Karpas-422 (cell line): ENCODE results near the gene LRRC27. TPM values are rescaled to one million over a fixed set of nuclear protein-coding genes. Genes with fewer than 3 reads are reported as not detected.

ENCODE experiments used
- DNase-seq: peaks from one replicate; pipeline ENCODE4 v3.0.0-alpha.2; 2015
- H2AFZ ChIP-seq: fragments of 200-600 bp; sonication (generic); 2 replicates; pipeline ENCODE4 v1.6.1; 2014; ENCODE audit warnings: antibody characterized with exemption, low read length, mixed read lengths
- H3K27ac ChIP-seq: fragments of 200-600 bp; sonication (generic); 2 replicates; pipeline ENCODE4 v1.5.1; 2014; ENCODE audit warnings: mild to moderate bottlenecking, low read length, moderate library complexity
- H3K27me3 ChIP-seq: fragments of 200-600 bp; sonication (generic); 2 replicates; pipeline ENCODE4 v1.6.1; 2014; ENCODE audit warnings: low read length, mixed read lengths
- H3K36me3 ChIP-seq: fragments of 200-600 bp; sonication (generic); 2 replicates; pipeline ENCODE4 v1.6.1; 2014; ENCODE audit warnings: low read length, mixed read lengths; ENCODE audit not compliant: insufficient read depth
- H3K4me1 ChIP-seq: fragments of 200-600 bp; sonication (generic); 2 replicates; pipeline ENCODE4 v1.6.1; 2014; ENCODE audit warnings: mild to moderate bottlenecking, low read length, mixed read lengths
- H3K4me2 ChIP-seq: fragments of 200-600 bp; sonication (generic); 2 replicates; pipeline ENCODE4 v1.6.1; 2014; ENCODE audit warnings: low read length, low read depth, mild to moderate bottlenecking; ENCODE audit not compliant: poor library complexity, severe bottlenecking
- H3K4me3 ChIP-seq: fragments of 200-600 bp; sonication (generic); 2 replicates; pipeline ENCODE4 v1.5.1; 2014; ENCODE audit warnings: mild to moderate bottlenecking, antibody characterized with exemption, low read length, mixed read lengths
- H3K79me2 ChIP-seq: fragments of 200-600 bp; sonication (generic); 2 replicates; pipeline ENCODE4 v1.6.1; 2014; ENCODE audit warnings: mild to moderate bottlenecking, low read length, mixed read lengths
- H3K9ac ChIP-seq: fragments of 200-600 bp; sonication (generic); 2 replicates; pipeline ENCODE4 v1.6.0; 2014; ENCODE audit warnings: low read length
- H3K9me2 ChIP-seq: fragments of 200-600 bp; sonication (generic), shearing (Covaris generic); replicated peaks from 2 replicates; pipeline ENCODE4 v1.6.0; 2014; ENCODE audit warnings: mild to moderate bottlenecking, low read length, moderate library complexity; ENCODE audit not compliant: insufficient read depth
- H3K9me3 ChIP-seq: fragments of 300-700, 200-600 bp; sonication (generic); 2 replicates; pipeline ENCODE4 v1.6.1; 2014; ENCODE audit warnings: low read length, mixed read lengths
- H4K20me1 ChIP-seq: fragments of 200-600 bp; sonication (generic); 2 replicates; pipeline ENCODE4 v1.6.1; 2014; ENCODE audit warnings: mild to moderate bottlenecking, antibody characterized with exemption, low read length, low read depth; ENCODE audit not compliant: insufficient read depth
- total RNA-seq: library from RNA; depleted of rRNA; stranded (reverse); fragments of >200 nt; shearing (Covaris generic); gene quantifications from 2 replicates; pipeline ENCODE4 v1.2.3, GENCODE V29; 2014; ENCODE audit warnings: low replicate concordance

The LRRC27 gene
- total RNA-seq, 1 experiment from 2014 or later: 2.2 TPM

DNA sequence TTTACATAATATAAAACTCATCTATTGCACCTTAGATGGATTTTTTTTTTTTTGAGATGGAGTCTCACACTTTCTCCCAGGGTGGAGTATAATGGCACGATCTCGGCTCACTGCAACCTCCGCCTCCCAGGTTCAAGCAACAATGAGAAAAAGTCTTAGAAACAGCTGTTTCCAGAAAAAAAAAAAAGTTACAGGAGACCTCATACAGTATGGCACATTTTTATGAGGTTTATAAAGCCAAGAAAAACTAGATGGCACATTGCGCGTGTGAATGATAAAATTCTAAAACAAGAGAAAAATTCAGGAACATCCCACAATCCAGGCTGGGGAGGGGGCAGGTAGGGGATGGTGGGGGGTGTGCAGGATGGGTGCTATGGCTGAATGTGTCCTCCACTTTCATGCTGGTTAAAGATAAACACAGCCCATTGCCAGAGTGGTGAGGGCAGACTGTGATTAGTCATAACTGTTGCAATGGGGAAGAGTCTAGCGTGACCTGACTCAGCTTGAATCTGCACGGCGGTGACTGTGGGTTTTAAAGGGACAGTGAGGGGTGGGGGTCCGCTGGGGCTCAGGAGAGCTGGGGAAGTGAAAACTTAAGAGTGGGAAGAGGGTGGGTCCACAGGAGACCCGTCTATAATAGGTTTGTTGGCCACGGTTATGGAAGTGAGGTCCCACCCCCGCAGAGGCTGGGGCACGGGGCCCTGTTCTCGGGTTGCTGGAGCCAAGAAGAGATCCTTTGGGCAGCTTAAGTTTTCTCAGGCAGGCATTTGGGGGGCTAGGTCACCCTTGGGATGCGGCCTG, 11.9 kb upstream of the LRRC27 start:
- H3K36me3 ChIP-seq: no peaks in the 10 kb centered on the region
- DNase-seq: no peak
- H3K27ac ChIP-seq: no peak overlapping the region
- H3K9me2 ChIP-seq: no peaks in the 10 kb centered on the region
- no peak overlapping the region for H3K4me2 ChIP-seq
- no peaks in the 10 kb centered on the region for H3K79me2 ChIP-seq
- no peaks in the 10 kb centered on the region for H3K27me3 ChIP-seq
- H3K9me3 ChIP-seq: no peaks in the 10 kb centered on the region
- H3K9ac ChIP-seq: no peak overlapping the region
- H4K20me1 ChIP-seq: peaks cover 5% of the 10 kb centered on the region; the same call in 1 of the 2 replicates
- no peak overlapping the region for H2AFZ ChIP-seq
- no peaks in the 10 kb centered on the region for H3K4me1 ChIP-seq
- no peak overlapping the region for H3K4me3 ChIP-seq

DNA sequence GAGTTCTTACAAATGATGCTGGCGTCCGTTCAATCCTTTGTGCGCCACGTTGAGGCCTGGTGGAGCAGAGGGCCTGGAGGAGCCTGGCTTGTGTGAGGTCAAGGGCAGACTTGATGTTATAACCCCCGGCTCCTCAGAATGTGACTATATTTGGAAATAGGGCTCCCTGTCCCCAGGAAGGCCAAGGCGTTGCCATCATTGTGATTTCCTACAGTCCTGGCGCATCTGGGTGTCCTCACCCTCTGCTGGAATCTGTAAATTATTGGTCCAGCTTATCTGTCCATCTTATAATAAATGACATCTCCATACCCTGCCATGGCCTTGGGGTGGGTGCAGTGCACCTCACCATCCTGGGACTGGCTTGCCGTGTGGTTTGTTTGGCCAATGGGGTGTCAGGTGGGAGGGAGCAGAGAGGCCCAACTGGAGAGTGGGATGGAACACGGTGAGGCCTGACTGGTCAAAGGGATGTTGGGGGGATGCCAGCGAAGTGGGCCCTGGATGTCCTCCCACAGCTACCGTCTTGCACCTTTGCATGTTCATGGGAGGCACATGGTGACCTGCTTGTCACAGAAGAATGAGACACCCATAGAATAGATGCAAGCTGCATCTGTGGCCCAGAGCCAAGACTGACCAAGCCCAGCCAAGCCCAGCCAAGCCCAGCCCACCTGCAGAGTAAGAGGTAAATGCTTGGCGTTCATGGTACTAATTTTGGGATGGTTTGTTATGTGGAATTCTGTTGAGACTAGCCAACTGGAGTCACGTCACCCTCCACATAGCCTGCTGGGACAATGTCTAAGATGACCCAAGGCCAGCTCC, 11.1 kb upstream of the LRRC27 start:
- no peak overlapping the region for H2AFZ ChIP-seq
- no peak for DNase-seq
- no peaks in the 10 kb centered on the region for H3K9me3 ChIP-seq
- H3K9me2 ChIP-seq: no peaks in the 10 kb centered on the region
- no peaks in the 10 kb centered on the region for H3K27me3 ChIP-seq
- H3K9ac ChIP-seq: no peak overlapping the region
- no peak overlapping the region for H3K4me3 ChIP-seq
- H3K79me2 ChIP-seq: no peaks in the 10 kb centered on the region
- no peak overlapping the region for H3K27ac ChIP-seq
- H3K36me3 ChIP-seq: no peaks in the 10 kb centered on the region
- no peaks in the 10 kb centered on the region for H3K4me1 ChIP-seq
- peaks cover 5% of the 10 kb centered on the region; the same call in 1 of the 2 replicates for H4K20me1 ChIP-seq
- H3K4me2 ChIP-seq: no peak overlapping the region

DNA sequence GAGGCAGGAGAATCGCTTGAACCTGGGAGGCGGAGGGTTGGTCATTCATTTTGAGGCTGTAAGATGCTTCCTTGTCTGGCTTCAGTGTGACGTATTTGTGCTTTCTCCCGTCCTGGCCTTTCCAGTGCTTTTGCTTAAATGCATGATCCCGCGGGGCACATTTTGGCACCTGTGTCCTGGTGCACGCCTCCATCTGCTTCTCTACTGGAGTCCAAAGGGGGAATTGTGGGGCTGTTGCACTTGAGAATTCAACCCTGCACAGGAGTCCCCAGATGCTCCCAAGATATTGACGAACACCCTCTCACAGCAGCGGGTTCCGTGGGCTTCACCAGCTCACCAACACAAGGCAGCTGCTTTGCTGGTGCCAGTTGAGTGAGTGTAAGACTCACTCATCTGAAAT, 10.3 kb upstream of the LRRC27 start:
- H3K27me3 ChIP-seq: no peaks in the 10 kb centered on the region
- peaks cover 5% of the 10 kb centered on the region; the same call in 1 of the 2 replicates for H4K20me1 ChIP-seq
- H2AFZ ChIP-seq: no peak overlapping the region
- DNase-seq: no peak
- no peak overlapping the region for H3K4me2 ChIP-seq
- H3K4me3 ChIP-seq: no peak overlapping the region
- no peaks in the 10 kb centered on the region for H3K9me2 ChIP-seq
- H3K36me3 ChIP-seq: no peaks in the 10 kb centered on the region
- H3K9ac ChIP-seq: no peak overlapping the region
- no peak overlapping the region for H3K27ac ChIP-seq
- H3K4me1 ChIP-seq: no peaks in the 10 kb centered on the region
- H3K9me3 ChIP-seq: no peaks in the 10 kb centered on the region
- H3K79me2 ChIP-seq: no peaks in the 10 kb centered on the region

DNA sequence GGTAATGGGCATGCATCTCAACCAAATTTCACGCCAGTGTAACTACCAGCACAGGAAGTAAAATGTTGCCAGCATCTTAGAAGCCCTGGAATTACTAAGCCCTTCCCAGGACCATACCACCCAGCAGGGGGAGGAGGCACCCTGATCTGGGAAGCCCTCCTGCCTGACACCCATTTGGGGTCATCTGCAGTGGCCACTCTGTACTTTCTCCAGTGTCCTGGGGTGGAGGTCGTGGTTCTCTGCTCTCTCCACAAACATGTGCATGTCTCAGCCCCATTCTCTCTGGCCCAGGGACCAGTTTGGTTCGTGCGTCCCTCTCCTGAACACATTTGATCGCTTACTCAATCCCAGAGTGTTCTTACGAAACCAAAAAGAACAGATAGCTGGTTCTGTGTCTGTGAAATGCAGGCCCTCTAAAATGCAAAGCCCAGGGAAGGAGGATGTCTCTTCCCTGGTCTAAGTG, 9.4 kb upstream of the LRRC27 start:
- H3K27ac ChIP-seq: no peak overlapping the region
- no peak overlapping the region for H3K9ac ChIP-seq
- peaks cover 5% of the 10 kb centered on the region; the same call in 1 of the 2 replicates for H4K20me1 ChIP-seq
- no peaks in the 10 kb centered on the region for H3K4me1 ChIP-seq
- H2AFZ ChIP-seq: no peak overlapping the region
- no peak for DNase-seq
- no peaks in the 10 kb centered on the region for H3K36me3 ChIP-seq
- no peaks in the 10 kb centered on the region for H3K9me2 ChIP-seq
- H3K79me2 ChIP-seq: no peaks in the 10 kb centered on the region
- no peak overlapping the region for H3K4me2 ChIP-seq
- H3K4me3 ChIP-seq: no peak overlapping the region
- H3K9me3 ChIP-seq: no peaks in the 10 kb centered on the region
- no peaks in the 10 kb centered on the region for H3K27me3 ChIP-seq

DNA sequence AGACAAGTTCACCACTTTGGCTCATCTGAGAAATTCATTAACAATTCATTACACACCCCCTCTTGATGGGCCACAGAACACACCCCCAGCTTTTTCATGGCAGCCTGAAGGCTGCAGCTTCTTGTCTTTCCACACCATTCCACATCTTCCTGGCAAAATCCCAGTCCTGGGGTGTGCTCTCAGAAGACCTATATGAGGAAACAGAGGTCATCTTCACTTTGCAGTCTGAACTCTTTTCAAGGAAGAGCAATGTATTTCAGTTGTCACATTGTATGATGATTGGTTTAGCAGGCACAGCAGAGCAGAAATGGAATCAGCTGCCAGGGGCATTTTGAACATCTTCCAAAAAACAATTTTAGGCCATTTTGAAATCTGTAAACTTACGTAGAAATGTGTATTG, 7.8 kb upstream of the LRRC27 start:
- H2AFZ ChIP-seq: no peak overlapping the region
- H3K27me3 ChIP-seq: no peaks in the 10 kb centered on the region
- H3K9me2 ChIP-seq: no peaks in the 10 kb centered on the region
- DNase-seq: no peak
- no peak overlapping the region for H3K4me2 ChIP-seq
- H3K4me3 ChIP-seq: no peak overlapping the region
- no peak overlapping the region for H3K27ac ChIP-seq
- peaks cover 5% of the 10 kb centered on the region; the same call in 1 of the 2 replicates for H4K20me1 ChIP-seq
- no peaks in the 10 kb centered on the region for H3K9me3 ChIP-seq
- H3K79me2 ChIP-seq: peaks cover 2% of the 10 kb centered on the region; the same call in 1 of the 2 replicates
- H3K9ac ChIP-seq: no peak overlapping the region
- no peaks in the 10 kb centered on the region for H3K36me3 ChIP-seq
- no peaks in the 10 kb centered on the region for H3K4me1 ChIP-seq

DNA sequence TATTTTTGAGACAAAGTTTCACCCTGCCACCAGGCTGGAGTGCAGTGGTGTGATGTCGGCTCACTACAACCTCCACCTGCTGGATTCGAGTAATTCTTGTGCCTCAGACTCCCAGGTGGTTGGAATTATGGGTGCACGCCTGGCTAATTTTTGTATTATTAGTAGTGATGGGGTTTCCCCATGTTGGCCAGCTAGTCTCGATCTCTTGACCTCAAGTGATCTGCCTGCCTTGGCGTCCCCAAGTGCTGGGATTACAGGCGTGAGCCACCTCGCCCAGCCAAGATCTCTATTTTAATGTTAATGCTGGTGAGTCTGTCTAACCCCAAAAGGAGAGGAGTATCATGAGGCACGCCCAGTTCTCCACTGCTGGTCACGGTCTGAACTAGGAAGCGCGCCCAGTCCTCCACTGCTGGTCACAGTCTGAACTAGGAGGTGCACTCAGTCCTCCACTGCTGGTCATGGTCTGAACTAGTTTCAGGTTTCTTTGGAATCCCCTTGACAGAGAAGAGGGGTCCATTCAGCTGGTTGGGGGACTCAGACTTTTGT, 5.6 kb upstream of the LRRC27 start:
- Histone ChIP-seq H3K79me2 (peaks cover 23% of the 10 kb centered on the region), H4K20me1 (peaks cover 12% of the 10 kb centered on the region; the same call in 1 of the 2 replicates), H3K9me2 (no peaks in the 10 kb centered on the region), H3K27ac (no peak overlapping the region), H3K9me3 (no peaks in the 10 kb centered on the region), H2AFZ (no peak overlapping the region), H3K4me2 (no peak overlapping the region), H3K4me1 (peaks cover 19% of the 10 kb centered on the region), H3K9ac (no peak overlapping the region), H3K36me3 (no peaks in the 10 kb centered on the region), H3K27me3 (no peaks in the 10 kb centered on the region), H3K4me3 (no peak overlapping the region)
- DNase-seq: no peak

DNA sequence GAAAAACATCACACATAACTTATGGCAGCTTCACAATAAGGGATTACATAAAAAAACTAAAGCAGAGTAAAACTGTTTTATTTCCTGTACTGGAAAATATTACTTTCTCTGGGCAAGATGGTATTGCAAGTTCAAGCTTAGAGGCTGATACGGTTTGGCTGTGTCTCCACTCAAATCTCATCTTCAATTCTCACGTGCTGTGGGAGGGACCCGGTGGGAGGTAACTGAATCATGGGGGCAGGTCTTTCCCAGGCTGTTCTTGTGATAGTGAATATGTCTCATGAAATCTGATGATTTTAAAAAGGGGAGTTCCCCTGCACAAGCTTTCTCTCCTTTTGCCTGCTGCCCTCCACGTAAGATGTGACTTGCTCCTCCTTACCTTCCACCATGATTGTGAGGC, 5.1 kb upstream of the LRRC27 start:
- H3K79me2 ChIP-seq: peaks cover 25% of the 10 kb centered on the region
- H3K27ac ChIP-seq: no peak overlapping the region
- no peaks in the 10 kb centered on the region for H3K9me3 ChIP-seq
- DNase-seq: no peak
- no peak overlapping the region for H3K4me2 ChIP-seq
- peaks cover 12% of the 10 kb centered on the region; the same call in 1 of the 2 replicates for H4K20me1 ChIP-seq
- no peak overlapping the region for H3K9ac ChIP-seq
- no peak overlapping the region for H2AFZ ChIP-seq
- no peaks in the 10 kb centered on the region for H3K36me3 ChIP-seq
- H3K4me3 ChIP-seq: no peak overlapping the region
- no peaks in the 10 kb centered on the region for H3K27me3 ChIP-seq
- no peaks in the 10 kb centered on the region for H3K9me2 ChIP-seq
- peaks cover 21% of the 10 kb centered on the region for H3K4me1 ChIP-seq

DNA sequence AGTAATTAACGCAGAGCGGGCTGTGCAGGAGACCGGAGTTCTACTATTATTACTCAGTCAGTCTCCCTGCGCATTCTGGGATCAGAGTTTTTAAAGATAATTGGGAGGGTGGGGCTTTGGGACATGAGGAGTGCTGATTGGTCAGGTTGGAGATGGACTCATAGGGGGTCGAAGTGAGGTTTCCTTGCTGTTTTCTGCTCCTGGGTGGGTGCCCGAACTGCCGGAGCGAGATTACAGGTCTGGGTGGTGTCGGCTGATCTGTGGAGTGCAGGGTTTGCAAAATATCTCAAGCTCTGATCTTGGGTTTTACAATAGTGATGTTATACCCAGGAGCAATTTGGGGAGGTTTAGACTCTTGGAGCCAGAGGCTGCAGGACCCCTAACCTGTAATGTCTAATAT, 3.9 kb upstream of the LRRC27 start:
- H3K9me2 ChIP-seq: no peaks in the 10 kb centered on the region
- no peaks in the 10 kb centered on the region for H3K36me3 ChIP-seq
- H4K20me1 ChIP-seq: peaks cover 10% of the 10 kb centered on the region; the same call in 1 of the 2 replicates
- no peak overlapping the region for H3K4me3 ChIP-seq
- H3K4me1 ChIP-seq: peaks cover 32% of the 10 kb centered on the region
- no peaks in the 10 kb centered on the region for H3K9me3 ChIP-seq
- no peak overlapping the region for H3K9ac ChIP-seq
- H3K27me3 ChIP-seq: no peaks in the 10 kb centered on the region
- no peak overlapping the region for H3K4me2 ChIP-seq
- H3K79me2 ChIP-seq: peaks cover 25% of the 10 kb centered on the region
- H3K27ac ChIP-seq: no peak overlapping the region
- H2AFZ ChIP-seq: no peak overlapping the region
- DNase-seq: no peak
